Ishikawa (cell line): ENCODE results near the gene CCT2.

Experiments used
- CREB1 ChIP-seq: IDR thresholded peaks from 2 replicates; pipeline ENCODE4 v1.6.1; 2012; ENCODE audit warnings: low read depth
- MAX ChIP-seq: IDR thresholded peaks from 2 replicates; pipeline ENCODE4 v1.6.1; 2012
- RAD21 ChIP-seq: IDR thresholded peaks from 2 replicates; pipeline ENCODE4 v1.6.1; 2012; ENCODE audit warnings: low read depth
- REST ChIP-seq: IDR thresholded peaks from 2 replicates; pipeline ENCODE4 v1.6.1; 2012; ENCODE audit warnings: low read depth, mild to moderate bottlenecking
- USF1 ChIP-seq: IDR thresholded peaks from 2 replicates; pipeline ENCODE4 v1.6.1; 2012
- YY1 ChIP-seq: IDR thresholded peaks from 2 replicates; pipeline ENCODE4 v1.6.1; 2012; ENCODE audit warnings: low read depth

- TF ChIP-seq MAX, result no peak
- no peak for TF ChIP-seq USF1
- no peak for TF ChIP-seq YY1
- no peak for TF ChIP-seq REST
- no peak for TF ChIP-seq RAD21
- no peak for TF ChIP-seq CREB1
Measured at GRCh38 chr12:69579029-69579428, 6.2 kb upstream of the CCT2 start.
